C4-2B (cell line): ENCODE measurements around the gene PSAPL1.

ENCODE experiments used
- H3K27ac ChIP-seq: fragments of 450-650 bp; 2 replicates; pipeline ENCODE4 v1.5.1; 2017
- CTCF ChIP-seq: fragments of 450-650 bp; conservative IDR thresholded peaks from 2 replicates; pipeline ENCODE4 v1.5.1; 2017; ENCODE audit warnings: mild to moderate bottlenecking
- ZFX ChIP-seq: fragments of 450-650 bp; IDR thresholded peaks from 2 replicates; pipeline ENCODE4 v1.6.1; 2017

Gene PSAPL1

GRCh38 chr4:7414046-7414445, 20.7 kb downstream of the PSAPL1 start:
- no peak overlapping the region for H3K27ac ChIP-seq
- no peak for TF ChIP-seq ZFX
- no peak for TF ChIP-seq CTCF

- no peak for TF ChIP-seq ZFX
- TF ChIP-seq CTCF = no peak
- H3K27ac ChIP-seq = no peak overlapping the region
Observed at GRCh38 chr4:7412554-7412912, 22.2 kb downstream of the PSAPL1 start.

GRCh38 chr4:7411896-7412553, 22.7 kb downstream of the PSAPL1 start:
- no peak overlapping the region for H3K27ac ChIP-seq
- TF ChIP-seq CTCF (no peak), ZFX (no peak)

- TF ChIP-seq ZFX = no peak
- no peak for TF ChIP-seq CTCF
- no peak overlapping the region for H3K27ac ChIP-seq
Observed at GRCh38 chr4:7411491-7411890, 23.2 kb downstream of the PSAPL1 start.

GRCh38 chr4:7410446-7410845, 24.3 kb downstream of the PSAPL1 start:
- no peak overlapping the region for H3K27ac ChIP-seq
- no peak for TF ChIP-seq ZFX
- no peak for TF ChIP-seq CTCF

GRCh38 chr4:7408166-7408565, 26.6 kb downstream of the PSAPL1 start:
- TF ChIP-seq CTCF (no peak), ZFX (no peak)
- H3K27ac ChIP-seq = no peak overlapping the region

- TF ChIP-seq ZFX (no peak), CTCF (no peak)
Observed at GRCh38 chr4:7403001-7403400, 31.7 kb downstream of the PSAPL1 start.

More at GRCh38 chr4:7403001-7403400, 31.7 kb downstream of the PSAPL1 start:
- H3K27ac ChIP-seq = no peak overlapping the region
